Panc1 (cell line): ENCODE measurements around the gene OLIG1. TPM values are rescaled to one million over a fixed set of nuclear protein-coding genes. Genes with fewer than 3 reads are reported as not detected.

Experiments used
- ATAC-seq: fragments of 200-7000 bp; cut with Tn5 transposase; 2 replicates; pipeline ENCODE4 v1.9.1; 2020; ENCODE audit warnings: mild to moderate bottlenecking, moderate library complexity
- BruUV-seq: library from RNA; stranded (reverse); fragments of 400-500 nt; replicated peaks from 2 replicates; lab custom pipeline; 2021; lab: Mats Ljungman, UMichigan
- CTCF ChIA-PET: fragments of 300-600 bp; sonication (Branson Sonifier 250); formaldehyde crosslinking; loops from one replicate; lab custom pipeline; 2022; ENCODE audit warnings: antibody characterized with exemption; lab: Charles Lee
- POLR2A ChIA-PET: fragments of 300-600 bp; sonication (Branson Sonifier 250); formaldehyde crosslinking; loops from one replicate; lab custom pipeline; 2022; ENCODE audit warnings: antibody characterized with exemption; lab: Charles Lee
- DNase-seq: peaks from one replicate; pipeline ENCODE4 v3.0.0-alpha.2; 2010; ENCODE audit warnings: low read depth, low spot score
- H3K27ac ChIP-seq: 2 replicates; pipeline ENCODE4 v1.5.1; 2011; ENCODE audit warnings: mild to moderate bottlenecking, low read length, inconsistent platforms
- H3K27me3 ChIP-seq: fragments of 200-500 bp; sonication (Bioruptor generic); 2 replicates; pipeline ENCODE4 v1.6.0; 2014; ENCODE audit warnings: low read length, inconsistent platforms; ENCODE audit not compliant: control insufficient read depth, insufficient read depth
- H3K36me3 ChIP-seq: fragments of 200-500 bp; sonication (Bioruptor generic); 2 replicates; pipeline ENCODE4 v1.5.1; 2014; ENCODE audit warnings: inconsistent platforms, mild to moderate bottlenecking, low read length, moderate library complexity; ENCODE audit not compliant: control insufficient read depth, insufficient read depth
- H3K4me1 ChIP-seq: 2 replicates; pipeline ENCODE4 v1.5.1; 2011; ENCODE audit warnings: inconsistent platforms, mild to moderate bottlenecking, low read length, moderate library complexity; ENCODE audit not compliant: control insufficient read depth, insufficient read depth
- H3K4me3 ChIP-seq, 2 experiments: 2 replicates each; pipeline ENCODE4 v1.5.1; 2011 to 2012; ENCODE audit warnings: low read depth in 2 of 2, low read length in 2 of 2, mild to moderate bottlenecking in 2 of 2, inconsistent platforms in 1 of 2, moderate library complexity in 1 of 2
- H3K9me3 ChIP-seq: fragments of 200-500 bp; sonication (Bioruptor generic); 2 replicates; pipeline ENCODE4 v1.5.1; 2014; ENCODE audit warnings: low read depth, mild to moderate bottlenecking, inconsistent platforms, low read length, moderate library complexity; ENCODE audit not compliant: control insufficient read depth, insufficient read depth
- CTCF ChIP-seq: fragments of 450-650 bp; IDR thresholded peaks from 2 replicates; pipeline ENCODE4 v1.5.1; 2017; ENCODE audit warnings: mild to moderate bottlenecking
- POLR2AphosphoS5 ChIP-seq: IDR thresholded peaks from 2 replicates; pipeline ENCODE4 v1.6.1; 2012; ENCODE audit warnings: mild to moderate bottlenecking, low read depth, low read length, moderate library complexity
- REST ChIP-seq, 2 experiments: IDR thresholded peaks; 2 replicates each; pipeline ENCODE4 v1.6.1; 2011 to 2012; ENCODE audit warnings: low read depth in 2 of 2, control low read depth in 1 of 2, low read length in 1 of 2, mild to moderate bottlenecking in 1 of 2, moderate library complexity in 1 of 2; ENCODE audit not compliant: insufficient read depth in 1 of 2
- SIN3A ChIP-seq: IDR thresholded peaks from 2 replicates; pipeline ENCODE4 v1.6.1; 2012; ENCODE audit warnings: low read depth, mild to moderate bottlenecking, low read length, moderate library complexity, borderline replicate concordance; ENCODE audit not compliant: insufficient read depth
- TCF7L2 ChIP-seq: IDR thresholded peaks from 2 replicates; pipeline ENCODE4 v1.6.1; 2011; ENCODE audit warnings: mild to moderate bottlenecking, low read depth, low read length, inconsistent platforms
- in situ Hi-C: cut with HindIII; loops from 2 replicates; pipeline ENCODE4 v1.10.0; 2016; ENCODE audit warnings: low sequenced_read_pairs, low pct_unique_long_range_greater_than_20kb
- intact Hi-C: fragments of 100-400 bp; cut with micrococcal nuclease; formaldehyde crosslinking; loops from one replicate; pipeline ENCODE4 v1.10.0; 2022; ENCODE audit not compliant: unreplicated experiment
- total RNA-seq: library from RNA; stranded (reverse); gene quantifications from one replicate; pipeline ENCODE4 v1.2.1, GENCODE V29; 2021; ENCODE audit not compliant: unreplicated experiment

The OLIG1 gene
- total RNA-seq, 1 experiment from 2014 or later = 0.21 TPM

- ATAC-seq = no peak
- Histone ChIP-seq H3K4me1 (no peaks in the 10 kb centered on the region), H3K4me3 (no peak overlapping the region), H3K9me3 (no peaks in the 10 kb centered on the region), H3K27me3 (peaks cover 2% of the 10 kb centered on the region; the same call in 1 of the 2 replicates), H3K27ac (no peak overlapping the region), H3K36me3 (no peaks in the 10 kb centered on the region)
- TF ChIP-seq CTCF (no peak), POLR2AphosphoS5 (no peak), REST (IDR thresholded peaks at IDR 0.05; ENCODE audit: insufficient read depth in 1 of 2, low read depth in 2 of 2, low read length in 1 of 2) (no peak), SIN3A (no peak), TCF7L2 (no peak)
- POLR2A ChIA-PET = no interaction called here
- CTCF ChIA-PET = no interaction called here
- in situ Hi-C loops (no loop called here), intact Hi-C loops (no loop called here)
- BruUV-seq = no TSS peak
- no peak for DNase-seq
Measured at GRCh38 chr21:33022489-33022827, 47.5 kb upstream of the OLIG1 start.

- H3K9me3 ChIP-seq = no peaks in the 10 kb centered on the region
- H3K36me3 ChIP-seq = no peaks in the 10 kb centered on the region
- peaks cover 2% of the 10 kb centered on the region; the same call in 1 of the 2 replicates for H3K27me3 ChIP-seq
- POLR2A ChIA-PET = no interaction called here
- no TSS peak for BruUV-seq
- DNase-seq (no peak), ATAC-seq (no peak)
- intact Hi-C loops (no loop called here), in situ Hi-C loops (no loop called here)
- no peak overlapping the region for H3K4me3 ChIP-seq
- no peak overlapping the region for H3K27ac ChIP-seq
- CTCF ChIA-PET = no interaction called here
- H3K4me1 ChIP-seq = no peaks in the 10 kb centered on the region
- TF ChIP-seq POLR2AphosphoS5 = no peak
- TF ChIP-seq TCF7L2 = no peak
- no peak for TF ChIP-seq SIN3A
- TF ChIP-seq CTCF = no peak
- no peak for TF ChIP-seq REST (IDR thresholded peaks at IDR 0.05; ENCODE audit: insufficient read depth in 1 of 2, low read depth in 2 of 2, low read length in 1 of 2)
Measured at GRCh38 chr21:33022828-33023573, 46.9 kb upstream of the OLIG1 start.
